H1 (cell line): ENCODE data around the gene PHETA1. TPM values are rescaled to one million over a fixed set of nuclear protein-coding genes. Genes with fewer than 3 reads are reported as not detected.

Experiments
- EGR1 ChIP-seq: IDR thresholded peaks from 2 replicates; pipeline ENCODE4 v1.6.1; 2011; ENCODE audit warnings: low read depth, low read length, borderline replicate concordance
- EP300 ChIP-seq, 2 experiments: IDR thresholded peaks; 1 replicate in 1 of 2; 2 replicates in 1 of 2; pipeline ENCODE4 v1.6.1; 2011 to 2012; ENCODE audit warnings: low read depth in 2 of 2, low read length in 2 of 2, mild to moderate bottlenecking in 2 of 2, borderline replicate concordance in 1 of 2, inconsistent platforms in 1 of 2, moderate library complexity in 1 of 2
- EZH2 ChIP-seq: fragments of 200-600 bp; sonication (generic); IDR thresholded peaks from 2 replicates; pipeline ENCODE4 v1.7.1; 2012; ENCODE audit warnings: low read depth, mild to moderate bottlenecking, moderate library complexity, low read length, inconsistent platforms; ENCODE audit not compliant: severe bottlenecking
- JUN ChIP-seq: IDR thresholded peaks from 2 replicates; pipeline ENCODE4 v1.6.1; 2011; ENCODE audit warnings: low read depth, mild to moderate bottlenecking, improper control_type of control experiment, low read length
- RAD21 ChIP-seq, 2 experiments: IDR thresholded peaks in 1 of 2; conservative IDR thresholded peaks in 1 of 2; 2 replicates each; pipeline ENCODE4 v1.6.1; 2011; ENCODE audit warnings: low read depth in 2 of 2, low read length in 2 of 2, improper control_type of control experiment in 1 of 2, inconsistent platforms in 1 of 2, mild to moderate bottlenecking in 1 of 2, moderate library complexity in 1 of 2
- TAF7 ChIP-seq: optimal IDR thresholded peaks from 2 replicates; pipeline ENCODE3; 2011; ENCODE audit warnings: low read depth, mild to moderate bottlenecking, inconsistent platforms, low read length, moderate library complexity, borderline replicate concordance
- TBP ChIP-seq: IDR thresholded peaks from 2 replicates; pipeline ENCODE4 v1.6.1; 2011; ENCODE audit warnings: low read depth, low read length, improper control_type of control experiment
- polyA plus RNA-seq, 7 experiments: library from polyadenylated mRNA; depleted of rRNA in 3 of 7; stranded (reverse) in 5 of 7; unstranded in 2 of 7; fragments of >200 nt in 5 of 7; fragments of 200-250 nt in 2 of 7; gene quantifications; 1 replicate in 5 of 7; 2 replicates in 1 of 7; 4 replicates in 1 of 7; pipeline versions ENCODE4 v1.2.1 to v1.2.3, GENCODE V29; 2011 to 2013; ENCODE audit warnings: missing spikeins in 2 of 7, mixed read lengths in 2 of 7
- total RNA-seq: library from RNA; stranded (reverse); fragmentation: NEBNext Ultra II Directional; extraction: Animal tissue kit (Norgen Biotek cat#: 25700); gene quantifications from 2 replicates; pipeline ENCODE4 v1.2.1, GENCODE V29; 2021
- TF ChIP-seq, protein P1 (sequence below): IDR thresholded peaks from 2 replicates; pipeline ENCODE4 v1.6.1; 2012; ENCODE audit warnings: low read length, inconsistent platforms

Gene PHETA1
- total and polyA plus RNA-seq, 2 of the 8 experiments (the other 6 are each of a cell fraction or from before 2014, with no cell fraction given), result 5.2 to 12.3 TPM

GRCh38 chr12:111334393-111334915, 34.4 kb downstream of the PHETA1 start (continued):
- TF ChIP-seq TAF7 (no peak), EP300 (IDR thresholded peaks at IDR 0.05; ENCODE audit: borderline replicate concordance in 1 of 2, low read depth in 2 of 2, low read length in 2 of 2) (no peak), EZH2 (no peak), TBP (no peak), RAD21 (IDR thresholded peaks at IDR 0.05 in 1 of 2, conservative IDR thresholded peaks at IDR 0.05 in 1 of 2; ENCODE audit: low read depth in 2 of 2, low read length in 2 of 2) (no peak), EGR1 (no peak), JUN (no peak)
- TF ChIP-seq, protein P1, sequence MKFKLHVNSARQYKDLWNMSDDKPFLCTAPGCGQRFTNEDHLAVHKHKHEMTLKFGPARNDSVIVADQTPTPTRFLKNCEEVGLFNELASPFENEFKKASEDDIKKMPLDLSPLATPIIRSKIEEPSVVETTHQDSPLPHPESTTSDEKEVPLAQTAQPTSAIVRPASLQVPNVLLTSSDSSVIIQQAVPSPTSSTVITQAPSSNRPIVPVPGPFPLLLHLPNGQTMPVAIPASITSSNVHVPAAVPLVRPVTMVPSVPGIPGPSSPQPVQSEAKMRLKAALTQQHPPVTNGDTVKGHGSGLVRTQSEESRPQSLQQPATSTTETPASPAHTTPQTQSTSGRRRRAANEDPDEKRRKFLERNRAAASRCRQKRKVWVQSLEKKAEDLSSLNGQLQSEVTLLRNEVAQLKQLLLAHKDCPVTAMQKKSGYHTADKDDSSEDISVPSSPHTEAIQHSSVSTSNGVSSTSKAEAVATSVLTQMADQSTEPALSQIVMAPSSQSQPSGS, result no peak
